ENCODE results near the gene CPZ.

Gene CPZ

GRCh38 chr4:8612646-8613045, 20.1 kb downstream of the CPZ start:
- Histone ChIP-seq H4K20me1 (ENCODE audit: insufficient read depth, low read length) (no peaks in the 10 kb centered on the region), H3K9ac (ENCODE audit: low read length) (no peak overlapping the region), H3K4me3 (ENCODE audit: low read depth, low read length, poor library complexity, severe bottlenecking) (no peak overlapping the region), H3F3A (ENCODE audit: insufficient read depth, low read length) (no peaks in the 10 kb centered on the region), H3K4me1 (ENCODE audit: insufficient read depth, low read length, severe bottlenecking) (no peaks in the 10 kb centered on the region), H3K27me3 (ENCODE audit: insufficient read depth, low read length) (no peaks in the 10 kb centered on the region), H2AFZ (ENCODE audit: low read length) (no peak overlapping the region), H3K36me3 (ENCODE audit: insufficient read depth, low read length) (no peaks in the 10 kb centered on the region), H3K79me2 (ENCODE audit: insufficient read depth, low read length) (no peaks in the 10 kb centered on the region), H3K9me3 (ENCODE audit: low read length) (no peaks in the 10 kb centered on the region), H3K9me2 (ENCODE audit: low read depth, low read length) (no peaks in the 10 kb centered on the region), H3K27ac (ENCODE audit: low read depth, low read length, poor library complexity, severe bottlenecking) (no peak overlapping the region), H3K4me2 (ENCODE audit: low read length) (no peak overlapping the region)
- TF ChIP-seq CTCF (IDR thresholded peaks at IDR 0.05; ENCODE audit: low read length): no peak
- TF ChIP-seq EZH2 (IDR thresholded peaks at IDR 0.05; ENCODE audit: borderline replicate concordance, low read length): no peak

- H3K9ac ChIP-seq (ENCODE audit: low read length): no peak overlapping the region
- H2AFZ ChIP-seq (ENCODE audit: low read length): no peak overlapping the region
- H3F3A ChIP-seq (ENCODE audit: insufficient read depth, low read length): no peaks in the 10 kb centered on the region
- H3K27ac ChIP-seq (ENCODE audit: low read depth, low read length, poor library complexity, severe bottlenecking): no peak overlapping the region
- H4K20me1 ChIP-seq (ENCODE audit: insufficient read depth, low read length): no peaks in the 10 kb centered on the region
- H3K79me2 ChIP-seq (ENCODE audit: insufficient read depth, low read length): no peaks in the 10 kb centered on the region
- TF ChIP-seq CTCF (IDR thresholded peaks at IDR 0.05; ENCODE audit: low read length) (no peak), EZH2 (IDR thresholded peaks at IDR 0.05; ENCODE audit: borderline replicate concordance, low read length) (no peak)
- H3K9me2 ChIP-seq (ENCODE audit: low read depth, low read length): no peaks in the 10 kb centered on the region
- H3K4me3 ChIP-seq (ENCODE audit: low read depth, low read length, poor library complexity, severe bottlenecking): no peak overlapping the region
- no peak overlapping the region for H3K4me2 ChIP-seq (ENCODE audit: low read length)
- no peaks in the 10 kb centered on the region for H3K9me3 ChIP-seq (ENCODE audit: low read length)
- no peaks in the 10 kb centered on the region for H3K36me3 ChIP-seq (ENCODE audit: insufficient read depth, low read length)
- H3K27me3 ChIP-seq (ENCODE audit: insufficient read depth, low read length): no peaks in the 10 kb centered on the region
- no peaks in the 10 kb centered on the region for H3K4me1 ChIP-seq (ENCODE audit: insufficient read depth, low read length, severe bottlenecking)
Observed at GRCh38 chr4:8613421-8614364, 21.1 kb downstream of the CPZ start.

GRCh38 chr4:8614365-8615193, 22.0 kb downstream of the CPZ start:
- H3F3A ChIP-seq (ENCODE audit: insufficient read depth, low read length): no peaks in the 10 kb centered on the region
- TF ChIP-seq CTCF (IDR thresholded peaks at IDR 0.05; ENCODE audit: low read length) (no peak), EZH2 (IDR thresholded peaks at IDR 0.05; ENCODE audit: borderline replicate concordance, low read length) (no peak)
- no peaks in the 10 kb centered on the region for H3K4me1 ChIP-seq (ENCODE audit: insufficient read depth, low read length, severe bottlenecking)
- H3K79me2 ChIP-seq (ENCODE audit: insufficient read depth, low read length): no peaks in the 10 kb centered on the region
- no peaks in the 10 kb centered on the region for H3K36me3 ChIP-seq (ENCODE audit: insufficient read depth, low read length)
- H2AFZ ChIP-seq (ENCODE audit: low read length): no peak overlapping the region
- no peaks in the 10 kb centered on the region for H3K9me2 ChIP-seq (ENCODE audit: low read depth, low read length)
- no peaks in the 10 kb centered on the region for H3K27me3 ChIP-seq (ENCODE audit: insufficient read depth, low read length)
- H3K9me3 ChIP-seq (ENCODE audit: low read length): no peaks in the 10 kb centered on the region
- no peak overlapping the region for H3K9ac ChIP-seq (ENCODE audit: low read length)
- H3K4me3 ChIP-seq (ENCODE audit: low read depth, low read length, poor library complexity, severe bottlenecking): no peak overlapping the region
- H3K4me2 ChIP-seq (ENCODE audit: low read length): no peak overlapping the region
- H4K20me1 ChIP-seq (ENCODE audit: insufficient read depth, low read length): no peaks in the 10 kb centered on the region
- H3K27ac ChIP-seq (ENCODE audit: low read depth, low read length, poor library complexity, severe bottlenecking): no peak overlapping the region

Data from OCI-LY1 (cell line).